ENCODE data around the gene ARID3A.

ARID3A gene

DNA sequence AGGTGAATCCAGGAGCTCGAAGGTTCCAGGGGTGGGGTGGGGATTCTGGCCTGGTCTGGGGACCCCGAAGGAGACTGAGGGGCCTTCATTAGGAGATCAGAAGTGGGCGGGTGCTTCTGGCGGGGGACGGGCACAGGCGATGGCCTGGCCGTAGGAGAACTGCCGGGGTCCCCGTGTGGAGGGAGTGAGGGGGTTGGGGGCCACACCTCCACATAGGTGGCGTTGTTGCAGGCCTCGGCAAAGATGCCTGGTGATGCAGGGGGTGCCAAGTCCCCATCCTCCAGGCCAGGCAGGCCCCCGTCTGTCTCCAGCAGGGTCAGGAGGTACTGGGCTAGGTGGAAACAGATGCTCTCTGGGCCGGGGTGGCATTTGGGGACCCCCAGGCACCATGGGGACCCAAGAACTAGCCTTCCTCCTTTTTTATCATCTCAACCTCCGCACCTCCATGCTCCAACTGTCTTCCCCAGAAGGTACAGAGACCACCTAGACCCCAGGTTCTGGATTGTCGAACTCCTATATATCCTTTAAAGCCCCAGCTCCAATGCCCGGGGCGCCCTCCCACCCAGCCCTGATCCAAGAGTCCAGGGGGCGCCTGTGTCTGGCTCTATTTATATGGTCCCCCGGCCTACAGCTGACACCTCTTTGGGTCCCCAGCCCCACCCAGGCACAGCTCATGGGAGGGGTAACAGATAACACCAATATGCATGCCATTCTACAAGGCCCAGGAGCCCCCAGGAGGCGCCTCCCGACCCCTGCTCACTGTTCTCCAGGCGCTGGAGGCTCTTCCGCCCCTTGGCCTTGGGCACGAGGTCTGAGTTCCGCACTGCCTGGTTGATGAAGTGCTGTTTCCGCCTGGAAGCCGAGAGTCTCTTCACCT is 24.4 kb upstream of the ARID3A start:
- Histone ChIP-seq H2AFZ (ENCODE audit: low read depth, low read length, severe bottlenecking) (no peak overlapping the region), H3K79me2 (ENCODE audit: insufficient read depth, low read length) (no peaks in the 10 kb centered on the region), H3K27me3 (ENCODE audit: low read length) (no peaks in the 10 kb centered on the region), H4K20me1 (ENCODE audit: low read depth, low read length) (no peaks in the 10 kb centered on the region), H3K9ac (ENCODE audit: low read length) (no peak overlapping the region), H3F3A (ENCODE audit: insufficient read depth) (peaks cover 5% of the 10 kb centered on the region; the same call in 1 of the 2 replicates), H3K36me3 (ENCODE audit: low read length) (no peaks in the 10 kb centered on the region), H3K9me2 (replicated peaks; ENCODE audit: insufficient read depth, low read length) (no peaks in the 10 kb centered on the region), H3K9me3 (ENCODE audit: insufficient read depth, low read length) (no peaks in the 10 kb centered on the region), H3K27ac (ENCODE audit: low read depth, low read length) (no peak overlapping the region), H3K4me3 (ENCODE audit: insufficient read depth, low read length, poor library complexity, severe bottlenecking) (no peak overlapping the region), H3K4me2 (ENCODE audit: low read depth, low read length, poor library complexity, severe bottlenecking) (no peak overlapping the region)
- TF ChIP-seq, protein P1, sequence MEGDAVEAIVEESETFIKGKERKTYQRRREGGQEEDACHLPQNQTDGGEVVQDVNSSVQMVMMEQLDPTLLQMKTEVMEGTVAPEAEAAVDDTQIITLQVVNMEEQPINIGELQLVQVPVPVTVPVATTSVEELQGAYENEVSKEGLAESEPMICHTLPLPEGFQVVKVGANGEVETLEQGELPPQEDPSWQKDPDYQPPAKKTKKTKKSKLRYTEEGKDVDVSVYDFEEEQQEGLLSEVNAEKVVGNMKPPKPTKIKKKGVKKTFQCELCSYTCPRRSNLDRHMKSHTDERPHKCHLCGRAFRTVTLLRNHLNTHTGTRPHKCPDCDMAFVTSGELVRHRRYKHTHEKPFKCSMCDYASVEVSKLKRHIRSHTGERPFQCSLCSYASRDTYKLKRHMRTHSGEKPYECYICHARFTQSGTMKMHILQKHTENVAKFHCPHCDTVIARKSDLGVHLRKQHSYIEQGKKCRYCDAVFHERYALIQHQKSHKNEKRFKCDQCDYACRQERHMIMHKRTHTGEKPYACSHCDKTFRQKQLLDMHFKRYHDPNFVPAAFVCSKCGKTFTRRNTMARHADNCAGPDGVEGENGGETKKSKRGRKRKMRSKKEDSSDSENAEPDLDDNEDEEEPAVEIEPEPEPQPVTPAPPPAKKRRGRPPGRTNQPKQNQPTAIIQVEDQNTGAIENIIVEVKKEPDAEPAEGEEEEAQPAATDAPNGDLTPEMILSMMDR (IDR thresholded peaks at IDR 0.05; ENCODE audit: insufficient read depth, low read length, poor library complexity, severe bottlenecking), result no peak
- TF ChIP-seq EZH2phosphoT487 (conservative IDR thresholded peaks at IDR 0.05; ENCODE audit: low read length), result no peak

DNA sequence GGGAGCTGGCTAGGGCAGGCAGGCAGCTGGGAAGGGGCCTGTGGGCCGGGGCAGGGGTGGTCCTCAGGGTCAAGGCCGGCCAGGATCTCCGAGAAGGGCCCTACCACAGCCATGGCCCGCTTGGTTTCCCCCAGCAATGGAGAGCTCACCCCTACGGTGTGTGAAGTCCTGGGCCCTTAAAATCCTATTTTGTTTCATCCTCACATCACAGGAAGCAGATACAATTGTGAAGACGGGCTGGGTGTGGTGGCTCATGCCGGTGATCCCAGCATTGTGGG is 23.8 kb upstream of the ARID3A start:
- no peak overlapping the region for H2AFZ ChIP-seq (ENCODE audit: low read depth, low read length, severe bottlenecking)
- no peak overlapping the region for H3K27ac ChIP-seq (ENCODE audit: low read depth, low read length)
- no peaks in the 10 kb centered on the region for H4K20me1 ChIP-seq (ENCODE audit: low read depth, low read length)
- H3F3A ChIP-seq (ENCODE audit: insufficient read depth), result peaks cover 5% of the 10 kb centered on the region; the same call in 1 of the 2 replicates
- no peak overlapping the region for H3K4me2 ChIP-seq (ENCODE audit: low read depth, low read length, poor library complexity, severe bottlenecking)
- H3K79me2 ChIP-seq (ENCODE audit: insufficient read depth, low read length), result no peaks in the 10 kb centered on the region
- TF ChIP-seq, protein P1 (IDR thresholded peaks at IDR 0.05; ENCODE audit: insufficient read depth, low read length, poor library complexity, severe bottlenecking), result no peak
- TF ChIP-seq EZH2phosphoT487 (conservative IDR thresholded peaks at IDR 0.05; ENCODE audit: low read length), result no peak
- no peak overlapping the region for H3K4me3 ChIP-seq (ENCODE audit: insufficient read depth, low read length, poor library complexity, severe bottlenecking)
- no peaks in the 10 kb centered on the region for H3K36me3 ChIP-seq (ENCODE audit: low read length)
- H3K27me3 ChIP-seq (ENCODE audit: low read length), result no peaks in the 10 kb centered on the region
- no peaks in the 10 kb centered on the region for H3K9me2 ChIP-seq (replicated peaks; ENCODE audit: insufficient read depth, low read length)
- no peak overlapping the region for H3K9ac ChIP-seq (ENCODE audit: low read length)
- no peaks in the 10 kb centered on the region for H3K9me3 ChIP-seq (ENCODE audit: insufficient read depth, low read length)

DNA sequence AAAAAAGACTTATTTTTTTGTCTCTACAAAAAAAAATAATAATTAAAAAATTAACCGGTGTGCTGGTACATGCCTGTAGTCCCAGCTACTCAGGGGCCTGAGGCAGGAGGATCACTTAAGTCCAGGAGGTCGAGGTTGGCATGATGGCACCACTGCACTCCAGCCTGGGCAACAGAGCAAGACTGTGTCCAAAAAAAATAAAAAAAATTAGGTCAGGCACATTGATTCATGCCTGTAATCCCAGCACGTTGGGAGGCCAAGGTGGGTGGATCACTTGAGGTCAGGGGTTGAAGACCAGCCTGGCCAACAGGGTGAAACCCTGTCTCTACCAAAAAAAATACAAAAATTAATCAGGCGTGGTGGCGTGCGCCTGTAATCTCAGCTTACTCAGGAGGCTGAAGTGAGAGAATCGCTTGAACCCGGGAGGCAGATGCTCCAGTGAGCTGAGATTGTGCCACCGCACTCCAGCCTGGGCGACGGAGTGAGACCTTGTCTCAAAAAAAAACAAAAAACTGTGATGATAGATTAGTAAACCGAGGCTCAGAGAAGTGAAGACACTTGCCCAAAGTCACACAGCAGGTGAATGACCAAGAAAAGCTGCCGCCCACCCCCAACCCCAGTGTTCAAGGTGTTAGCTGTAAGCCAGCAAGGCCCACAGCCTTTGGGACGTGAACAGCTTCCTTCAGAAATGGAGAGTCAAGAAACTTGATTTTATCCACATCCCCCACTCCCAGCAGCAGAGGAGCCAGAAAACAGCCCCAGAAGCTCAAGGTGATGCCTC is 23.2 kb upstream of the ARID3A start:
- H3K9ac ChIP-seq (ENCODE audit: low read length), result no peak overlapping the region
- no peaks in the 10 kb centered on the region for H4K20me1 ChIP-seq (ENCODE audit: low read depth, low read length)
- H3K4me2 ChIP-seq (ENCODE audit: low read depth, low read length, poor library complexity, severe bottlenecking), result no peak overlapping the region
- no peaks in the 10 kb centered on the region for H3K27me3 ChIP-seq (ENCODE audit: low read length)
- H3K79me2 ChIP-seq (ENCODE audit: insufficient read depth, low read length), result no peaks in the 10 kb centered on the region
- no peak overlapping the region for H3K4me3 ChIP-seq (ENCODE audit: insufficient read depth, low read length, poor library complexity, severe bottlenecking)
- no peak for TF ChIP-seq EZH2phosphoT487 (conservative IDR thresholded peaks at IDR 0.05; ENCODE audit: low read length)
- TF ChIP-seq, protein P1 (IDR thresholded peaks at IDR 0.05; ENCODE audit: insufficient read depth, low read length, poor library complexity, severe bottlenecking), result no peak
- no peaks in the 10 kb centered on the region for H3K9me2 ChIP-seq (replicated peaks; ENCODE audit: insufficient read depth, low read length)
- no peaks in the 10 kb centered on the region for H3K36me3 ChIP-seq (ENCODE audit: low read length)
- no peaks in the 10 kb centered on the region for H3K9me3 ChIP-seq (ENCODE audit: insufficient read depth, low read length)
- no peak overlapping the region for H3K27ac ChIP-seq (ENCODE audit: low read depth, low read length)
- H3F3A ChIP-seq (ENCODE audit: insufficient read depth), result peaks cover 5% of the 10 kb centered on the region; the same call in 1 of the 2 replicates
- H2AFZ ChIP-seq (ENCODE audit: low read depth, low read length, severe bottlenecking), result no peak overlapping the region
